ENCODE results near the gene BEST1. TPM values are rescaled to one million over a fixed set of nuclear protein-coding genes. Genes with fewer than 3 reads are reported as not detected.

The BEST1 gene
- total and polyA plus RNA-seq, 2 of the 13 experiments (the other 11 are each of a cell fraction or from before 2014, with no cell fraction given), result 0.09 to 0.65 TPM

GRCh38 chr11:61954851-61955421 lies 4.8 kb downstream of the BEST1 start (continued):
- TF ChIP-seq ZNF430 (CRISPR knock-in tag; IDR thresholded peaks at IDR 0.05), result no peak
- TF ChIP-seq BHLHE40 (IDR thresholded peaks at IDR 0.05; ENCODE audit: low read length), result no peak
- TF ChIP-seq SATB2 (CRISPR knock-in tag; IDR thresholded peaks at IDR 0.05), result no peak
- TF ChIP-seq SOX5 (CRISPR knock-in tag; IDR thresholded peaks at IDR 0.05; ENCODE audit: borderline replicate concordance), result no peak
- TF ChIP-seq AHDC1 (CRISPR knock-in tag; IDR thresholded peaks at IDR 0.05; ENCODE audit: borderline replicate concordance), result no peak
- no peak for TF ChIP-seq ZNF589 (CRISPR knock-in tag; conservative IDR thresholded peaks at IDR 0.05)
- no peak for TF ChIP-seq DNMT3B (CRISPR knock-in tag; conservative IDR thresholded peaks at IDR 0.05)
- no peak for TF ChIP-seq DRAP1 (CRISPR knock-in tag; IDR thresholded peaks at IDR 0.05)
- no peak for TF ChIP-seq RBFOX2 (IDR thresholded peaks at IDR 0.05; ENCODE audit: low read depth, low read length)
- no peak for TF ChIP-seq CTCF (CRISPR knock-in tag; IDR thresholded peaks at IDR 0.05)
- no peak for TF ChIP-seq GATAD1 (CRISPR knock-in tag; IDR thresholded peaks at IDR 0.05)
- no peak for TF ChIP-seq ZNF343 (CRISPR knock-in tag; IDR thresholded peaks at IDR 0.05)
- TF ChIP-seq USF2 (IDR thresholded peaks at IDR 0.05; ENCODE audit: low read depth, low read length), result no peak
- TF ChIP-seq USF2 (CRISPR knock-in tag; IDR thresholded peaks at IDR 0.05; ENCODE audit: borderline replicate concordance), result no peak
- TF ChIP-seq MTA1 (CRISPR knock-in tag; IDR thresholded peaks at IDR 0.05; ENCODE audit: borderline replicate concordance), result no peak
- no peak for TF ChIP-seq ETS1 (CRISPR knock-in tag; IDR thresholded peaks at IDR 0.05)
- peak in 1 of 2 experiments; percentile 62; a peak in 2 of 4 replicates for TF ChIP-seq ATF4 (CRISPR knock-in tag; IDR thresholded peaks at IDR 0.05)
- no peak for TF ChIP-seq ZNF232 (CRISPR knock-in tag; IDR thresholded peaks at IDR 0.05; ENCODE audit: borderline replicate concordance)
